HCT116 (cell line): ENCODE data around the gene ATG5. TPM values are rescaled to one million over a fixed set of nuclear protein-coding genes. Genes with fewer than 3 reads are reported as not detected.

Source experiments
- ATAC-seq: fragments of 200-7000 bp; cut with Tn5 transposase; 2 replicates; pipeline ENCODE4 v1.9.1; 2020; ENCODE audit warnings: mild to moderate bottlenecking, moderate library complexity
- BruUV-seq: library from RNA; stranded (reverse); fragments of 400-500 nt; replicated peaks from 2 replicates; lab custom pipeline; 2021; lab: Mats Ljungman, UMichigan
- CTCF ChIA-PET: fragments of 300-600 bp; sonication (Branson Sonifier 250); formaldehyde crosslinking; loops from one replicate; lab custom pipeline; 2021; ENCODE audit warnings: antibody characterized with exemption; lab: Charles Lee
- POLR2A ChIA-PET: fragments of 300-600, 350-600 bp; sonication (Branson Sonifier 250); formaldehyde crosslinking; loops from one replicate; lab custom pipeline; 2021; ENCODE audit warnings: antibody characterized with exemption; lab: Charles Lee
- RAD21 ChIA-PET, 2 experiments: fragments of 300-600 bp; sonication (Branson Sonifier 250); formaldehyde crosslinking; loops; one replicate each; lab custom pipeline; 2023; ENCODE audit warnings: low total read pairs in 2 of 2; ENCODE audit not compliant: uncharacterized antibody in 2 of 2, unreplicated experiment in 2 of 2, low non-redundant PET in 1 of 2; lab: Charles Lee
- DNase-seq: peaks from one replicate; pipeline ENCODE4 v3.0.0-alpha.2; 2010; ENCODE audit warnings: low read depth, low spot score
- H2AFZ ChIP-seq: fragments of 200-600 bp; shearing (Covaris generic), sonication (generic); 2 replicates; pipeline ENCODE4 v1.6.1; 2017; ENCODE audit warnings: low read depth, mixed run types, mixed read lengths, antibody characterized with exemption, low read length; ENCODE audit not compliant: poor library complexity, severe bottlenecking
- H3K27ac ChIP-seq: 2 replicates; pipeline ENCODE4 v1.5.1; 2012; ENCODE audit warnings: low read depth, low read length
- H3K27me3 ChIP-seq: fragments of 200-600 bp; sonication (generic); 2 replicates; pipeline ENCODE4 v1.6.1; 2016; ENCODE audit warnings: mixed run types, low read length, mixed read lengths; ENCODE audit not compliant: insufficient read depth
- H3K36me3 ChIP-seq, 2 experiments: fragments of 200-500 bp in 1 of 2; fragments of 200-600 bp in 1 of 2; sonication (Bioruptor generic) in 1 of 2; sonication (generic) in 1 of 2; 2 replicates each; pipeline versions ENCODE4 v1.5.1 to v1.6.1; 2014 to 2016; ENCODE audit warnings: low read length in 2 of 2, inconsistent platforms in 1 of 2, mixed read lengths in 1 of 2, mixed run types in 1 of 2; ENCODE audit not compliant: insufficient read depth in 2 of 2, control insufficient read depth in 1 of 2
- H3K4me1 ChIP-seq, 2 experiments: fragments of 200-600 bp in 1 of 2; sonication (generic) in 1 of 2; 2 replicates each; pipeline versions ENCODE4 v1.5.1 to v1.6.1; 2012 to 2017; ENCODE audit warnings: low read length in 2 of 2, inconsistent platforms in 1 of 2, mild to moderate bottlenecking in 1 of 2, mixed read lengths in 1 of 2, mixed run types in 1 of 2, moderate library complexity in 1 of 2; ENCODE audit not compliant: insufficient read depth in 2 of 2, control insufficient read depth in 1 of 2
- H3K4me2 ChIP-seq: fragments of 200-600 bp; sonication (generic); 2 replicates; pipeline ENCODE4 v1.6.1; 2017; ENCODE audit warnings: mixed run types, low read length, mixed read lengths
- H3K4me3 ChIP-seq, 2 experiments: fragments of 200-600 bp in 1 of 2; sonication (generic) in 1 of 2; replicated peaks in 1 of 2; 2 replicates each; pipeline ENCODE4 v1.5.1; 2011 to 2016; ENCODE audit warnings: low read length in 2 of 2, control low read depth in 1 of 2, low read depth in 1 of 2, mild to moderate bottlenecking in 1 of 2, mixed read lengths in 1 of 2, mixed run types in 1 of 2
- H3K79me2 ChIP-seq: fragments of 200-600 bp; sonication (generic); 2 replicates; pipeline ENCODE4 v1.6.1; 2017; ENCODE audit warnings: mild to moderate bottlenecking, mixed run types, low read length, moderate library complexity, mixed read lengths; ENCODE audit not compliant: insufficient read depth
- H3K9ac ChIP-seq: fragments of 200-600 bp; sonication (generic); 2 replicates; pipeline ENCODE4 v1.6.1; 2016; ENCODE audit warnings: low read length, mixed read lengths
- H3K9me2 ChIP-seq: fragments of 200-600 bp; sonication (generic), shearing (Covaris generic); 2 replicates; pipeline ENCODE4 v1.6.1; 2017; ENCODE audit warnings: mixed run types, mild to moderate bottlenecking, moderate library complexity; ENCODE audit not compliant: insufficient read depth
- H3K9me3 ChIP-seq, 2 experiments: fragments of 200-500 bp in 1 of 2; fragments of 200-600 bp in 1 of 2; sonication (Bioruptor generic) in 1 of 2; sonication (generic) in 1 of 2; 2 replicates each; pipeline ENCODE4 v1.6.1; 2014 to 2017; ENCODE audit warnings: low read length in 2 of 2, mixed read lengths in 2 of 2, inconsistent platforms in 1 of 2, low read depth in 1 of 2, mild to moderate bottlenecking in 1 of 2, mixed run types in 1 of 2, moderate library complexity in 1 of 2; ENCODE audit not compliant: control insufficient read depth in 1 of 2, insufficient read depth in 1 of 2
- H4K20me1 ChIP-seq: fragments of 200-600 bp; sonication (generic), shearing (Covaris generic); 2 replicates; pipeline ENCODE4 v1.6.1; 2017; ENCODE audit warnings: mixed run types, mild to moderate bottlenecking, moderate library complexity; ENCODE audit not compliant: insufficient read depth
- CBX3 ChIP-seq: IDR thresholded peaks from 2 replicates; pipeline ENCODE4 v1.6.1; 2012; ENCODE audit warnings: low read depth
- CEBPB ChIP-seq: IDR thresholded peaks from 2 replicates; pipeline ENCODE4 v1.6.1; 2012; ENCODE audit warnings: low read depth
- EGR1 ChIP-seq: IDR thresholded peaks from 2 replicates; pipeline ENCODE4 v1.6.1; 2012; ENCODE audit warnings: low read depth
- ELF1 ChIP-seq: IDR thresholded peaks from 2 replicates; pipeline ENCODE4 v1.6.1; 2012; ENCODE audit warnings: low read depth, borderline replicate concordance
- EZH2 ChIP-seq: fragments of 200-600 bp; sonication (generic); IDR thresholded peaks from 2 replicates; pipeline ENCODE4 v1.6.1; 2017; ENCODE audit warnings: antibody characterized with exemption, mixed run types
- EZH2phosphoT487 ChIP-seq: fragments of 200-600 bp; IDR thresholded peaks from 2 replicates; pipeline ENCODE4 v1.6.1; 2018; ENCODE audit warnings: antibody characterized with exemption, borderline replicate concordance
- JUND ChIP-seq: IDR thresholded peaks from 2 replicates; pipeline ENCODE4 v1.6.1; 2012
- POLR2A ChIP-seq: IDR thresholded peaks from 2 replicates; pipeline ENCODE4 v1.7.0; 2011; ENCODE audit warnings: borderline replicate concordance; ENCODE audit not compliant: insufficient read depth, insufficient read length; ENCODE audit errors: extremely low read depth
- POLR2AphosphoS5 ChIP-seq: IDR thresholded peaks from 2 replicates; pipeline ENCODE4 v1.6.1; 2011; ENCODE audit warnings: mild to moderate bottlenecking, low read depth, low read length, moderate library complexity
- RAD21 ChIP-seq: IDR thresholded peaks from 2 replicates; pipeline ENCODE4 v1.6.1; 2012; ENCODE audit warnings: low read depth, mild to moderate bottlenecking
- SIN3A ChIP-seq: IDR thresholded peaks from 2 replicates; pipeline ENCODE4 v1.6.1; 2012; ENCODE audit warnings: low read depth
- SP1 ChIP-seq: IDR thresholded peaks from 2 replicates; pipeline ENCODE4 v1.6.1; 2012; ENCODE audit warnings: low read depth
- SRF ChIP-seq: IDR thresholded peaks from 2 replicates; pipeline ENCODE4 v1.6.1; 2012; ENCODE audit warnings: low read depth
- ZFX ChIP-seq: fragments of 450-650 bp; IDR thresholded peaks from 2 replicates; pipeline ENCODE4 v1.6.1; 2017
- ZNF274 ChIP-seq: fragments of 200-500 bp; sonication (Bioruptor generic); IDR thresholded peaks from 2 replicates; pipeline ENCODE4 v1.6.1; 2014; ENCODE audit warnings: mild to moderate bottlenecking, low read depth, low read length, inconsistent platforms
- intact Hi-C: fragments of 100-400 bp; cut with micrococcal nuclease; formaldehyde crosslinking; loops from 2 replicates; pipeline ENCODE4 v1.10.0; 2022
- total RNA-seq: library from RNA; stranded (reverse); gene quantifications from one replicate; pipeline ENCODE4 v1.2.1, GENCODE V29; 2021; ENCODE audit not compliant: unreplicated experiment
- TF ChIP-seq, protein P1 (sequence below): IDR thresholded peaks from 2 replicates; pipeline ENCODE4 v1.6.1; 2012; ENCODE audit warnings: low read depth
- TF ChIP-seq, protein P2 (sequence below), 3 experiments: fragments of 200-600 bp in 1 of 3; sonication (generic) in 1 of 3; IDR thresholded peaks in 2 of 3; conservative IDR thresholded peaks in 1 of 3; 2 replicates each; pipeline ENCODE4 v1.5.1; 2012 to 2017; ENCODE audit warnings: low read depth in 2 of 3, low read length in 2 of 3, antibody characterized with exemption in 1 of 3, borderline replicate concordance in 1 of 3, control low read depth in 1 of 3, mild to moderate bottlenecking in 1 of 3, mixed read lengths in 1 of 3, mixed run types in 1 of 3, moderate library complexity in 1 of 3; ENCODE audit not compliant: insufficient read depth in 1 of 3
- TF ChIP-seq, protein P3 (sequence below): IDR thresholded peaks from 2 replicates; pipeline ENCODE4 v1.6.1; 2012
- TF ChIP-seq, protein P4 (sequence below): IDR thresholded peaks from 2 replicates; pipeline ENCODE4 v1.6.1; 2012

Gene ATG5
- total RNA-seq, 1 experiment from 2014 or later = 39.6 TPM

DNA sequence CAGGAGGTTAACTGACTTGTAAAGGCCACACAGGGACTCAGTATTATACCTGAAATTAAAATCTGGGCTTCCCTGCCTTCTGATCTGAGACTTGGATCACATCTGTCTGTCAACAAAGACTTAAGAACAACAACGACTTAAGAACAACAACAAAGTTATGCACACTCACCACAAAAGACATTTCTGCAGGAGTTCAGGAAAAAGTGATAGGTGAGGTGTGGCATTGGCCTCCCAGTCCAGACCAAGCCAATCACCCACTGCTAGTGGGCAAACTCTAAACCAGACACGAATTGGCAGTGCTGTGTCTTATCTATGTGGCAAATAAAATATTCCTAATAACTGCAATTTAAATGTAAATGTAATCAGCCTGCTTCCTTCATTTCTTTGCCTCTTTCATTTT is 178.1 kb downstream of the ATG5 start:
- Histone ChIP-seq H3K9me3 (no peaks in the 10 kb centered on the region), H2AFZ (no peak overlapping the region), H4K20me1 (no peaks in the 10 kb centered on the region), H3K79me2 (no peaks in the 10 kb centered on the region), H3K9ac (no peak overlapping the region), H3K4me2 (peak overlapping the region; percentile 32), H3K9me2 (no peaks in the 10 kb centered on the region)
- ChIA-PET POLR2A (no interaction called here), CTCF (no interaction called here)
- BruUV-seq = no TSS peak
- no peak for ATAC-seq
- no peak for TF ChIP-seq SP1
- TF ChIP-seq, protein P1, sequence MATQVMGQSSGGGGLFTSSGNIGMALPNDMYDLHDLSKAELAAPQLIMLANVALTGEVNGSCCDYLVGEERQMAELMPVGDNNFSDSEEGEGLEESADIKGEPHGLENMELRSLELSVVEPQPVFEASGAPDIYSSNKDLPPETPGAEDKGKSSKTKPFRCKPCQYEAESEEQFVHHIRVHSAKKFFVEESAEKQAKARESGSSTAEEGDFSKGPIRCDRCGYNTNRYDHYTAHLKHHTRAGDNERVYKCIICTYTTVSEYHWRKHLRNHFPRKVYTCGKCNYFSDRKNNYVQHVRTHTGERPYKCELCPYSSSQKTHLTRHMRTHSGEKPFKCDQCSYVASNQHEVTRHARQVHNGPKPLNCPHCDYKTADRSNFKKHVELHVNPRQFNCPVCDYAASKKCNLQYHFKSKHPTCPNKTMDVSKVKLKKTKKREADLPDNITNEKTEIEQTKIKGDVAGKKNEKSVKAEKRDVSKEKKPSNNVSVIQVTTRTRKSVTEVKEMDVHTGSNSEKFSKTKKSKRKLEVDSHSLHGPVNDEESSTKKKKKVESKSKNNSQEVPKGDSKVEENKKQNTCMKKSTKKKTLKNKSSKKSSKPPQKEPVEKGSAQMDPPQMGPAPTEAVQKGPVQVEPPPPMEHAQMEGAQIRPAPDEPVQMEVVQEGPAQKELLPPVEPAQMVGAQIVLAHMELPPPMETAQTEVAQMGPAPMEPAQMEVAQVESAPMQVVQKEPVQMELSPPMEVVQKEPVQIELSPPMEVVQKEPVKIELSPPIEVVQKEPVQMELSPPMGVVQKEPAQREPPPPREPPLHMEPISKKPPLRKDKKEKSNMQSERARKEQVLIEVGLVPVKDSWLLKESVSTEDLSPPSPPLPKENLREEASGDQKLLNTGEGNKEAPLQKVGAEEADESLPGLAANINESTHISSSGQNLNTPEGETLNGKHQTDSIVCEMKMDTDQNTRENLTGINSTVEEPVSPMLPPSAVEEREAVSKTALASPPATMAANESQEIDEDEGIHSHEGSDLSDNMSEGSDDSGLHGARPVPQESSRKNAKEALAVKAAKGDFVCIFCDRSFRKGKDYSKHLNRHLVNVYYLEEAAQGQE = no peak
- TF ChIP-seq, protein P2, sequence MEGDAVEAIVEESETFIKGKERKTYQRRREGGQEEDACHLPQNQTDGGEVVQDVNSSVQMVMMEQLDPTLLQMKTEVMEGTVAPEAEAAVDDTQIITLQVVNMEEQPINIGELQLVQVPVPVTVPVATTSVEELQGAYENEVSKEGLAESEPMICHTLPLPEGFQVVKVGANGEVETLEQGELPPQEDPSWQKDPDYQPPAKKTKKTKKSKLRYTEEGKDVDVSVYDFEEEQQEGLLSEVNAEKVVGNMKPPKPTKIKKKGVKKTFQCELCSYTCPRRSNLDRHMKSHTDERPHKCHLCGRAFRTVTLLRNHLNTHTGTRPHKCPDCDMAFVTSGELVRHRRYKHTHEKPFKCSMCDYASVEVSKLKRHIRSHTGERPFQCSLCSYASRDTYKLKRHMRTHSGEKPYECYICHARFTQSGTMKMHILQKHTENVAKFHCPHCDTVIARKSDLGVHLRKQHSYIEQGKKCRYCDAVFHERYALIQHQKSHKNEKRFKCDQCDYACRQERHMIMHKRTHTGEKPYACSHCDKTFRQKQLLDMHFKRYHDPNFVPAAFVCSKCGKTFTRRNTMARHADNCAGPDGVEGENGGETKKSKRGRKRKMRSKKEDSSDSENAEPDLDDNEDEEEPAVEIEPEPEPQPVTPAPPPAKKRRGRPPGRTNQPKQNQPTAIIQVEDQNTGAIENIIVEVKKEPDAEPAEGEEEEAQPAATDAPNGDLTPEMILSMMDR (IDR thresholded peaks at IDR 0.05 in 2 of 3, conservative IDR thresholded peaks at IDR 0.05 in 1 of 3; ENCODE audit: borderline replicate concordance in 1 of 3, insufficient read depth in 1 of 3, low read depth in 2 of 3, low read length in 2 of 3) = no peak
- TF ChIP-seq EZH2phosphoT487 = no peak
- no peak for TF ChIP-seq CBX3
- no peak for TF ChIP-seq RAD21
- TF ChIP-seq JUND = no peak
- TF ChIP-seq SRF = no peak
- TF ChIP-seq CEBPB = no peak
- TF ChIP-seq, protein P3, sequence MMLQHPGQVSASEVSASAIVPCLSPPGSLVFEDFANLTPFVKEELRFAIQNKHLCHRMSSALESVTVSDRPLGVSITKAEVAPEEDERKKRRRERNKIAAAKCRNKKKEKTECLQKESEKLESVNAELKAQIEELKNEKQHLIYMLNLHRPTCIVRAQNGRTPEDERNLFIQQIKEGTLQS = no peak
- TF ChIP-seq ZNF274 = no peak
- TF ChIP-seq POLR2A = no peak
- TF ChIP-seq ELF1 = no peak
- no peak for TF ChIP-seq EZH2
- TF ChIP-seq EGR1 = no peak
- TF ChIP-seq ZFX = no peak
- TF ChIP-seq POLR2AphosphoS5 = no peak
- TF ChIP-seq, protein P4, sequence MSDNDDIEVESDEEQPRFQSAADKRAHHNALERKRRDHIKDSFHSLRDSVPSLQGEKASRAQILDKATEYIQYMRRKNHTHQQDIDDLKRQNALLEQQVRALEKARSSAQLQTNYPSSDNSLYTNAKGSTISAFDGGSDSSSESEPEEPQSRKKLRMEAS = no peak
- TF ChIP-seq SIN3A = no peak
- TF ChIP-seq, all 23 proteins: peak for 0
- Histone ChIP-seq H3K27me3 (no peaks in the 10 kb centered on the region), H3K4me1 (peaks cover 13 to 23% of the 10 kb centered on the region in 2 experiments; a peak in 3 of 4 replicates), H3K27ac (no peak overlapping the region), H3K36me3 (no peaks in the 10 kb centered on the region), H3K4me3 (no peak overlapping the region)
- RAD21 ChIA-PET = no interaction called here
- no peak for DNase-seq
- intact Hi-C loops = no loop called here
